ENCODE measurements around the gene BEAN1. TPM values are rescaled to one million over a fixed set of nuclear protein-coding genes. Genes with fewer than 3 reads are reported as not detected.

Gene BEAN1
- total RNA-seq, 1 experiment from 2014 or later = 0.24 TPM

DNA sequence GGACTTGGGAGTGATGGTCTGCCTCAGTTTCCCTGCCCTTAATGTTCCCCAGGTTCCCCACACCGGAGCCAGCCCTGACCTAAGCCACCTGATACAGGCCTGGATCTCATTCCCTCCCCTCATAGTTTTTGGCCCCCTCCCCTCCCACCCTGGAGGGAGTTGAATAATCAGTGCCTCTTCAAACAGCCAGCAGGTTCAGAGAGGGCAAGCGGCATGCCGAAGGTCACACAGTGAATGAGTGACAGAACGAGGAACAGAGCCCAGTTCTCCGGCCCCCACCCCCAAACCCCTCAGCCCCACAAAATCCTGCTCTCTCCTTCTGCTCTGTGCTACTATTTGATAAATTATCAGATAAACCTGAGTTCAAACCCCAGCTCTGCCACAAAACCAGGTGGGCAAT lies 31.2 kb downstream of the BEAN1 start:
- Histone ChIP-seq H3K4me1 (ENCODE audit: insufficient read depth, low read length) (no peaks in the 10 kb centered on the region), H3K14ac (ENCODE audit: insufficient read depth, low read length) (no peak overlapping the region), H3K18ac (ENCODE audit: insufficient read length, low read depth, low read length) (no peak overlapping the region), H3T11ph (ENCODE audit: low read length) (no peak overlapping the region), H3K79me1 (ENCODE audit: insufficient read depth, low read depth, low read length, poor library complexity, severe bottlenecking) (no peaks in the 10 kb centered on the region), H3K9me3 (ENCODE audit: control insufficient read depth, low read depth, low read length) (no peaks in the 10 kb centered on the region), H4K20me1 (ENCODE audit: control insufficient read depth, insufficient read depth, insufficient read length) (no peaks in the 10 kb centered on the region), H3K23me2 (ENCODE audit: insufficient read length, low read depth, low read length, poor library complexity, severe bottlenecking) (no peaks in the 10 kb centered on the region), H3K4ac (ENCODE audit: low read depth, low read length) (no peak overlapping the region), H2BK20ac (ENCODE audit: low read depth, low read length, poor library complexity, severe bottlenecking) (no peak overlapping the region), H3K23ac (ENCODE audit: insufficient read length, low read depth, low read length) (no peak overlapping the region), H3K9ac (ENCODE audit: extremely low read depth, insufficient read length, low read length) (no peak overlapping the region), H2BK12ac (ENCODE audit: insufficient read length, low read depth, low read length) (no peak overlapping the region), H4K8ac (replicated peaks; ENCODE audit: insufficient read length, low read depth, low read length) (no peak overlapping the region), H3K4me2 (ENCODE audit: insufficient read depth, insufficient read length, low read length) (no peak overlapping the region), H4K5ac (ENCODE audit: insufficient read length, low read depth, low read length) (no peak overlapping the region), H3K27ac (ENCODE audit: insufficient read length, low read depth, low read length) (no peak overlapping the region), H3K27me3 (ENCODE audit: insufficient read depth, low read length) (no peaks in the 10 kb centered on the region), H3K79me2 (ENCODE audit: insufficient read depth, low read length) (no peaks in the 10 kb centered on the region), H2AFZ (ENCODE audit: low read length) (no peak overlapping the region), H4K91ac (ENCODE audit: insufficient read length, low read depth, low read length) (no peak overlapping the region), H2AK5ac (ENCODE audit: insufficient read length, low read length) (no peak overlapping the region), H3K56ac (ENCODE audit: insufficient read length, low read depth, low read length) (no peak overlapping the region), H2BK120ac (ENCODE audit: low read depth, low read length, poor library complexity, severe bottlenecking) (no peak overlapping the region), H2BK15ac (ENCODE audit: low read depth, low read length) (no peak overlapping the region), H2BK5ac (ENCODE audit: insufficient read length, low read length) (no peak overlapping the region)
- no peaks in the 10 kb centered on the region for H3K9me3 Mint-ChIP-seq
- TF ChIP-seq, protein P1, sequence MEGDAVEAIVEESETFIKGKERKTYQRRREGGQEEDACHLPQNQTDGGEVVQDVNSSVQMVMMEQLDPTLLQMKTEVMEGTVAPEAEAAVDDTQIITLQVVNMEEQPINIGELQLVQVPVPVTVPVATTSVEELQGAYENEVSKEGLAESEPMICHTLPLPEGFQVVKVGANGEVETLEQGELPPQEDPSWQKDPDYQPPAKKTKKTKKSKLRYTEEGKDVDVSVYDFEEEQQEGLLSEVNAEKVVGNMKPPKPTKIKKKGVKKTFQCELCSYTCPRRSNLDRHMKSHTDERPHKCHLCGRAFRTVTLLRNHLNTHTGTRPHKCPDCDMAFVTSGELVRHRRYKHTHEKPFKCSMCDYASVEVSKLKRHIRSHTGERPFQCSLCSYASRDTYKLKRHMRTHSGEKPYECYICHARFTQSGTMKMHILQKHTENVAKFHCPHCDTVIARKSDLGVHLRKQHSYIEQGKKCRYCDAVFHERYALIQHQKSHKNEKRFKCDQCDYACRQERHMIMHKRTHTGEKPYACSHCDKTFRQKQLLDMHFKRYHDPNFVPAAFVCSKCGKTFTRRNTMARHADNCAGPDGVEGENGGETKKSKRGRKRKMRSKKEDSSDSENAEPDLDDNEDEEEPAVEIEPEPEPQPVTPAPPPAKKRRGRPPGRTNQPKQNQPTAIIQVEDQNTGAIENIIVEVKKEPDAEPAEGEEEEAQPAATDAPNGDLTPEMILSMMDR (conservative IDR thresholded peaks at IDR 0.05) = no peak
- H3K36me3 Mint-ChIP-seq (ENCODE audit: insufficient read depth in 1 of 3, low read depth in 3 of 3) = no peaks in the 10 kb centered on the region
- peaks cover 13 to 24% of the 10 kb centered on the region in 2 experiments for H3K4me1 Mint-ChIP-seq
- WGBS (ENCODE audit: extremely low coverage, insufficient read length, low lambda C conversion rate) = no CpG with 5 or more reads among the region's 5 CpGs
- no peak for DNase-seq
- H3K4me3 Mint-ChIP-seq = no peak overlapping the region
- H3K27ac Mint-ChIP-seq = no peak overlapping the region
- peaks cover 19% of the 10 kb centered on the region for H3K27me3 Mint-ChIP-seq (ENCODE audit: low read depth)
